Loucy (cell line): ENCODE data around the gene POU2F3.

Experiments
- CTCF ChIP-seq: fragments of 200-600 bp; sonication (generic); conservative IDR thresholded peaks from 2 replicates; pipeline ENCODE4 v1.5.1; 2014; ENCODE audit warnings: mild to moderate bottlenecking, antibody characterized with exemption, low read length
- EZH2phosphoT487 ChIP-seq: fragments of 200-600 bp; IDR thresholded peaks from 2 replicates; pipeline ENCODE4 v1.6.1; 2018; ENCODE audit warnings: antibody characterized with exemption, mild to moderate bottlenecking, moderate library complexity, borderline replicate concordance

DNA sequence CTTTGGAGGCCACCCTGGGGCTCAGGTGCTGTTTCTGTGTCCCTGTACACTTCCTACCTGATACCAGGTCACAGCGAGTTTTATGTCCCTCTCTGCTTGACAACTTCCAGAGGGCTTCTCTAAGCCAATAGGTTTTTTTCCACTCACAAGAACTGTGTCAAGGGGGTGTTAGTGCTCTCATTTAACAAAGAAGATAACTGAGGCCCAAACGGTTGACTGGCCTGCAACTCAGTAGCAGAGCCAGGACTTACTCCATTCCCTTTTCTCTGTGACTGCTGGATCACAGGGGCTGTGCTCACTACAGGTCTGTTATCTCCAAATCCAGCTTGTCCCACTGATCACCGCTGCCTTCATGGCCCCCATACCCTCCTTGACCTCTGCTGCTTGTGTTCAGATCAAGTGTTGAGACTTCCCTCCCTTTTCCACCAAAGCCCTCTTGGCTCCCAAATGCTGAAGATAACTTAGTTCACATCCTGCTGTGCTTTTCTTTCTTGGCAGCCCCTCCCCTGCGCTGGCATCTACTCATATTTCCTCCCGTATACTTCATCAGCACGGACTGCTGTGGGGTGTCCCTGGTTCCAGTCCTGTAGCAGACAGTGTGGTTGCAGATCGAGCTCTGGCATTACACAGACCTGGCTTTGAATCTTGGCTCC, 41.3 kb downstream of the POU2F3 start:
- TF ChIP-seq CTCF = no peak
- no peak for TF ChIP-seq EZH2phosphoT487
